Epithelial cell of prostate (primary cell): Measurements from ENCODE around the gene IL37.
A peak's percentile ranks its signal among the peaks of the same experiment; 100 is the strongest.

Source experiments
- DNase-seq: peaks from one replicate; pipeline ENCODE4 v3.0.0-alpha.2; 2011; ENCODE audit warnings: low read depth, low spot score
- H3K27ac ChIP-seq: fragments of 450-650 bp; 2 replicates; pipeline ENCODE4 v1.5.1; 2017; ENCODE audit warnings: mild to moderate bottlenecking

The IL37 gene

GRCh38 chr2:112954364-112954763, 43.4 kb downstream of the IL37 start:
- H3K27ac ChIP-seq, result peak overlapping the region; percentile 34
- DNase-seq, result no peak

GRCh38 chr2:112957511-112957910, 46.5 kb downstream of the IL37 start:
- no peak overlapping the region for H3K27ac ChIP-seq
- DNase-seq, result no peak

GRCh38 chr2:112958428-112959108, 47.6 kb downstream of the IL37 start:
- H3K27ac ChIP-seq, result no peak overlapping the region
- no peak for DNase-seq

GRCh38 chr2:112959109-112959812, 48.3 kb downstream of the IL37 start:
- DNase-seq, result no peak
- no peak overlapping the region for H3K27ac ChIP-seq

- no peak overlapping the region for H3K27ac ChIP-seq
- DNase-seq, result no peak
These were observed 49.4 kb downstream of the IL37 start for GRCh38 chr2:112960230-112960825.

- no peak overlapping the region for H3K27ac ChIP-seq
- no peak for DNase-seq
These were observed 51.6 kb downstream of the IL37 start for GRCh38 chr2:112962308-112963175.

GRCh38 chr2:112967023-112967422, 56.1 kb downstream of the IL37 start:
- no peak for DNase-seq

More at GRCh38 chr2:112967023-112967422, 56.1 kb downstream of the IL37 start:
- no peak overlapping the region for H3K27ac ChIP-seq
